IMR-90 (cell line): ENCODE measurements around the gene CCDC134.
"Not testable (repeated sequence)": the region's sequence is repeated elsewhere in the genome, so short reads cannot be mapped to it uniquely, and the experiment has no call there.

Experiments used
- BHLHE40 ChIP-seq: fragments of 150-350 bp; IDR thresholded peaks from 2 replicates; pipeline ENCODE4 v1.6.1; 2016; ENCODE audit warnings: mild to moderate bottlenecking, low read depth, low read length
- CEBPB ChIP-seq: IDR thresholded peaks from 2 replicates; pipeline ENCODE4 v1.6.1; 2012; ENCODE audit warnings: low read depth, low read length, improper control_type of control experiment
- MAFK ChIP-seq: IDR thresholded peaks from 2 replicates; pipeline ENCODE4 v1.6.1; 2012; ENCODE audit warnings: low read depth, low read length, improper control_type of control experiment
- MXI1 ChIP-seq: IDR thresholded peaks from 2 replicates; pipeline ENCODE4 v1.6.1; 2012; ENCODE audit warnings: low read depth, mild to moderate bottlenecking, low read length, moderate library complexity, borderline replicate concordance
- POLR2A ChIP-seq: IDR thresholded peaks from 2 replicates; pipeline ENCODE4 v1.6.1; 2012; ENCODE audit warnings: mild to moderate bottlenecking, low read depth, low read length
- RAD21 ChIP-seq: IDR thresholded peaks from 2 replicates; pipeline ENCODE4 v1.6.1; 2012; ENCODE audit warnings: low read length, improper control_type of control experiment
- RCOR1 ChIP-seq: IDR thresholded peaks from 2 replicates; pipeline ENCODE4 v1.6.1; 2012; ENCODE audit warnings: mild to moderate bottlenecking, low read length, improper control_type of control experiment; ENCODE audit not compliant: insufficient replicate concordance
- SMC3 ChIP-seq: fragments of 150-350 bp; IDR thresholded peaks from 2 replicates; pipeline ENCODE4 v1.6.1; 2016; ENCODE audit warnings: low read depth, mild to moderate bottlenecking, antibody characterized with exemption, low read length, moderate library complexity
- TF ChIP-seq, protein P1 (sequence below): conservative IDR thresholded peaks from 2 replicates; pipeline ENCODE4 v1.5.1; 2012; ENCODE audit warnings: mild to moderate bottlenecking, low read depth, low read length, improper control_type of control experiment
- TF ChIP-seq, protein P2 (sequence below): fragments of 150-350 bp; IDR thresholded peaks from 2 replicates; pipeline ENCODE4 v1.6.1; 2016; ENCODE audit warnings: low read depth, mild to moderate bottlenecking, low read length, moderate library complexity, borderline replicate concordance

DNA sequence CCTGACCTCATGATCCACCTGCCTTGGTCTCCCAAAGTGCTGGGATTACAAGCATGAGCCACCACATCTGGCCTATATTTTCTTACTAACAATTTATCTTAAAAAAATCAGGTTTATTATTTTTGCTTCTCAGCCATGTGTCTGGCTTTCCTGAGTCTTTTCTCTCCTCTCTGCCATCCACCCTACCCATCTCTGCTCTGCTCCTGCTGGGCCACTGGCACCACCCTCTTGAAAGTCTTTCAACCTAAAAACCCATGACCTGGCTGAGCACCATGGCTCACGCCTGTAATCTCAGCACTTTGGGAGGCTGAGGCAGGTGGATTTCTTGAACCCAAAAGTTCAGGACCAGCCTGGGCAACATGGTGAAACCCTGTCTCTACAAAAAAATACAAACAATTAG is 69.6 kb downstream of the CCDC134 start:
- TF ChIP-seq MXI1, MAFK, CEBPB, POLR2A, RAD21, RCOR1, BHLHE40, SMC3: not testable (repeated sequence)
- TF ChIP-seq, protein P1, sequence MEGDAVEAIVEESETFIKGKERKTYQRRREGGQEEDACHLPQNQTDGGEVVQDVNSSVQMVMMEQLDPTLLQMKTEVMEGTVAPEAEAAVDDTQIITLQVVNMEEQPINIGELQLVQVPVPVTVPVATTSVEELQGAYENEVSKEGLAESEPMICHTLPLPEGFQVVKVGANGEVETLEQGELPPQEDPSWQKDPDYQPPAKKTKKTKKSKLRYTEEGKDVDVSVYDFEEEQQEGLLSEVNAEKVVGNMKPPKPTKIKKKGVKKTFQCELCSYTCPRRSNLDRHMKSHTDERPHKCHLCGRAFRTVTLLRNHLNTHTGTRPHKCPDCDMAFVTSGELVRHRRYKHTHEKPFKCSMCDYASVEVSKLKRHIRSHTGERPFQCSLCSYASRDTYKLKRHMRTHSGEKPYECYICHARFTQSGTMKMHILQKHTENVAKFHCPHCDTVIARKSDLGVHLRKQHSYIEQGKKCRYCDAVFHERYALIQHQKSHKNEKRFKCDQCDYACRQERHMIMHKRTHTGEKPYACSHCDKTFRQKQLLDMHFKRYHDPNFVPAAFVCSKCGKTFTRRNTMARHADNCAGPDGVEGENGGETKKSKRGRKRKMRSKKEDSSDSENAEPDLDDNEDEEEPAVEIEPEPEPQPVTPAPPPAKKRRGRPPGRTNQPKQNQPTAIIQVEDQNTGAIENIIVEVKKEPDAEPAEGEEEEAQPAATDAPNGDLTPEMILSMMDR, result not testable (repeated sequence)
- TF ChIP-seq, protein P2, sequence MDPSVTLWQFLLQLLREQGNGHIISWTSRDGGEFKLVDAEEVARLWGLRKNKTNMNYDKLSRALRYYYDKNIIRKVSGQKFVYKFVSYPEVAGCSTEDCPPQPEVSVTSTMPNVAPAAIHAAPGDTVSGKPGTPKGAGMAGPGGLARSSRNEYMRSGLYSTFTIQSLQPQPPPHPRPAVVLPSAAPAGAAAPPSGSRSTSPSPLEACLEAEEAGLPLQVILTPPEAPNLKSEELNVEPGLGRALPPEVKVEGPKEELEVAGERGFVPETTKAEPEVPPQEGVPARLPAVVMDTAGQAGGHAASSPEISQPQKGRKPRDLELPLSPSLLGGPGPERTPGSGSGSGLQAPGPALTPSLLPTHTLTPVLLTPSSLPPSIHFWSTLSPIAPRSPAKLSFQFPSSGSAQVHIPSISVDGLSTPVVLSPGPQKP, result not testable (repeated sequence)
